Endometrial microvascular endothelial cells (primary cell): Measurements from ENCODE around the gene RAI2. TPM values are rescaled to one million over a fixed set of nuclear protein-coding genes. Genes with fewer than 3 reads are reported as not detected.

Experiments used
- in situ Hi-C: cut with HindIII; loops from 2 replicates; pipeline ENCODE4 v1.10.0; 2017; ENCODE audit warnings: low sequenced_read_pairs, low pct_unique_long_range_greater_than_20kb; ENCODE audit errors: inconsistent ontology term
- total RNA-seq: library from RNA; depleted of rRNA; stranded (reverse); fragments of >200 nt; gene quantifications from one replicate; pipeline ENCODE4 v1.2.3, GENCODE V29; 2015; ENCODE audit errors: inconsistent ontology term

RAI2 gene
- total RNA-seq, 1 donor from 2014 or later: 1.3 TPM

GRCh38 chrX:17833954-17834353, 27.1 kb downstream of the RAI2 start:
- in situ Hi-C loops: no loop called here

GRCh38 chrX:17831255-17831654, 29.8 kb downstream of the RAI2 start:
- in situ Hi-C loops: no loop called here

DNA sequence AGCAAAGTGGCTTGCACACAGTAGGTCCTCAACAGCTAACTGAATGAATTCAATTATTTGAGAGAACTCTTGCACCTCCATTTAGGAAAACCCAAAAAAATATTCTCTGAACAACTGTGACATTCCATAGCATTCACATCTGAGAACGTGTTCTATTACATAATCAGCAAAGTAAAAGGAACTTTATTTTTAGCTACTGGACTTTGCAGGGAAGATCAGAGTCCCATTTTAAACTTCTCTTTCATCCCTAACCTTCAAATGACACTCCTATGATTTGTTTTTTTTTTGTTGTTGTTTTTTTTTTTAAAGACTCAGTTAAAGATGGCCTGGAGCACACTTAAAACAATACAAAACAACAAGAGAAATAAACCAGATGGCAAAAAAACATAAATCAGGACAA, 30.9 kb downstream of the RAI2 start:
- in situ Hi-C loops: no loop called here

GRCh38 chrX:17829566-17829965, 31.5 kb downstream of the RAI2 start:
- in situ Hi-C loops: no loop called here

DNA sequence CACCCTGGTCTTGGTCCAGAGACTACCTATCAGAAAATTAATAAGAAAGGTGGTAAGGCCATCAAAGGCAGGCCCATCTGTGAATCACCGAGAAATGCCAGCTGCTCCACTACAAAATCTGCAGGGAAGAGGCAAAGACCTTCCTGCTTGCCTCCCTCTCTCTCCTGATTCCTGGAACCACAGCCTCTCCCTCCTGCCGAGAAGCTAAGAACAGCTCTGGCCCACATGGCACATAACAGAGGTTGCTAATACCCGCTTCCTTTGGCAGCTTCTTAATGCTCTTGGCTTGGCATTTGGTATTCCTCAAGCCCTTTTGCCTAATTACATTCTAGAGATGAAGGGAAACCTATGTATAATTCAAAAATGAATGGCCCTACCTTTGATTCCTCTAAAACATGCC, 32.9 kb downstream of the RAI2 start:
- in situ Hi-C loops: no loop called here

DNA sequence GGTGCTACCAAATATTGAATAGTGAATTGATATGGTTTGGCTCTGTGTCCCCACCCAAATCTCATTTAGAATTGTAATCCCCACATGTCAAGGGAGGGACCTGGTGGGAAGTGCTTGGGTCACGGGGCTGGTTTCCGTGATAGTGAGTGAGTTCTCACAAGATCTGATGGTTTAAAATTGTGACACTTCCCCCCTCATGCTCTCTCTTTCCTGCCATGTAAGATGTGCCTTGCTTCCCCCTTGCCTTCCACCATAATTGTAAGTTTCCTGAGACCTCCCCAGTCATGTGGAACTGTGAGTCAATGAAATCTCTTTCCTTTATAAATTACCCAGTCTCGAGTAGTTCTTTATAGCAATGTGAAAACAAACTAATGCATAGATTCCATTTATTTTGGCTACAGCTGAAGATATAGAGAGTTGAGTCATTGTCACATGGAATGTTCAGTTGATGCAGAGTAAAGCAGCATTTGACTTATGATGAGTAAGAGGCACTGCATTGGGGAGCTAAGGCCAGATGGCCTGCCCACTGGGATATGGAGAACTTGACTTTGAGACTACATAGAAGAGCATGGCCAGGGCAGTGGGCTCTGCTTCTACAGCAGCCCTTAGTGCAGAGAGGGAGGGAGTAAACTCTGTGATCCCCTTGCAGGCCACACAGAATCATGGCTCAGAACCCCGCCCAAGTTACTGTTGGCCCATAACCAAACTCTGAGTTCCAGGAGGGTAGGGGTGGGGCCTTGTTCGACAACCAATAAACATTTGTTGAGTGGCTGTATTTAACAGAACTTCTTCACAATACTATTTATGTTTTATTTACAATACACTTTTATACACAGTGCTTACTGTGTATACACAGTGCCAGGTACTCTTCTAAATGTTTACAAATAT, 34.2 kb downstream of the RAI2 start:
- in situ Hi-C loops: no loop called here

DNA sequence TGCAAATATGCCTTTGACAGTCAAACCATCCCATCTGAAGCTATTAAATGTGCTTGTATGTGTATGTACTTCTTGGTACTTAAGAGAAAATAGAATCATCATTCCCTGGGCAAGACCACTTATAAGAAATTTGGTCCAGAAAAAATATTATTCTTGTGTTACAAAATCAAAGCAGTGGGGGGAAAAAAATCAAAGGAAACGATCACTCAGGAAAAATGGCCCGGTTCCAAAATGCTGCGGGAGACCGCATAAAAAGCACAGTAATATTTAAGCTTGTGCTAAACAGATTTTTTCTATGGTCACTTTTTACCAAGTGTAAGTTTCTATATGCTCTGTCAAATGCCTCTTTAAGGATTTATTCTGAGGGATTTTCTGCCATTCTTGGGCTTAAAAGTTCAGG, 36.1 kb downstream of the RAI2 start:
- in situ Hi-C loops: no loop called here

DNA sequence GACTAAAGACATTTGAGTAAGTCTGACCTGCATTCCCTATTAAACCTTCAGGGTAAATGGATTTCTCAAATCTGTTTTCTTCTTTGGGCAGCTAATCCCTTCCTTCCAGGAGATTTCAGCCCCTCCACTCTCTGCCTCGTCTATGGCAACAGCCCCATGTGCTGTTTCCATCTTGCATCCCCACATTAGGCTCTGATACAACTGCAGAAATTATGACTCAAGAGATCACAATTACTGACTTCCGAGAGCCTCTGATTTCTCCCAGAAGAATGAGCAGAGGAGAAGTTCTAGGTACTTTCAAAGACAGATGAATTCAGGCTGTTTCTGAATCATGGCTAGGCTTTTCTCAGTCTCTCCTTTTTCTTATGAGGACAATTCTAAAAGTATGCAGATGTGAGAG, 38.7 kb downstream of the RAI2 start:
- in situ Hi-C loops: no loop called here

DNA sequence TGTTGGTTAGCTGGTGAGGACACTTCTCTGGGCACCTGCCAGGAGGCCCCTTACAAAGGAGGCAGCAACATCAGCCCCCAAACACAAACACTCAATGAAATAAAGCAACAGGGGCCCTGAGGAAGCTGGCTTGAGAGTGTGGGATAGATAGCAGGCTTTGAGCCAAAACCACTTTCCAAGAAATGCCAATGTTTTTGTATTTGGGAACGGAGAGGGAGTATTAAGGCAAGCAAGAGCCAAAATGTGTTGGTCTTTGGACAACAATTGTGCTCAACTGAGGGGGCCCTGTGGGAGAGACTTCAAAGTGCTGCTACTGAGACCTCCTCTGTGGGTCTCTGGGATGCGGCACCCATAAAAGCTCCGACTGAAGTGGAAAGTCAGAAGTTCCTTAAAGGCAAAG, 41.0 kb downstream of the RAI2 start:
- in situ Hi-C loops: no loop called here

DNA sequence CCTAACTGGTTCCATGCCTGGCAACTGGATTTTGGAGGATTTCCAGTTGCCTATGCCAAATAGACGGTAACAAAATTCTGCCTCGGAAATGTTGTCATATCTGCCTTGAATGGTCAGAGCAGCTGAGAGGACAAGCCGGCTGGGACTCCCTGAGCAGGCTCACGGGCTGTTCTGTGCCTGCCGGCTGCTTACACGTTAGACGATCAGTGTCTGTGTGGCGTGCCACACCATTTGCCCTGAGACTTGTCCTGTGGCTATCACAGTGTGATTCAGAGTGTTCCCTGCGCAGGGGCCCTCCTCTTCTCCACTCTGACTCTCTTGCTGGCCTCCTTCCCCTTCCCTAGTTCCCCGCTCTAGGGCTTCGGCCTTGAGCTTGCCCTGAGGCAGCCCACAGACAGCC, 42.4 kb downstream of the RAI2 start:
- in situ Hi-C loops: no loop called here

DNA sequence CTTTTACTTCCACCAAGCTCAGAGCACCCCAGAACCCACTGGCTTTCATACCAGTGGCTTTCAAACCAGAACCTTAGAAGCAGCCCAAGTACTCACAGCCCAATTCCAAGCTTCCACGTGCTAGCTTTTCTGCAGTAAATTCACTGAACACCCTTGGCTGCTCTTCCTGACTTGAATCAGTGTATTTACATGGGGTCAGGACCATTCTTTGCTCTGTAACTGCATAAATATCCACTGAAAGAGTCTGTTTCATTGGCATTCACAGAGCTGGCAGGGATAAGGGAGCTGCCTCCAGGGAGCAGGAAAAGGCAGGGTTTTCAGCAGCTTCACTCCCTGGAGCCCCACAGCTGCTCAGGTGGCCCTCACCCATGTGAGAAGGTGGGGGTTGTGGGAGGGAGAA, 43.8 kb downstream of the RAI2 start:
- in situ Hi-C loops: no loop called here

GRCh38 chrX:17814557-17814956, 46.5 kb downstream of the RAI2 start:
- in situ Hi-C loops: no loop called here

DNA sequence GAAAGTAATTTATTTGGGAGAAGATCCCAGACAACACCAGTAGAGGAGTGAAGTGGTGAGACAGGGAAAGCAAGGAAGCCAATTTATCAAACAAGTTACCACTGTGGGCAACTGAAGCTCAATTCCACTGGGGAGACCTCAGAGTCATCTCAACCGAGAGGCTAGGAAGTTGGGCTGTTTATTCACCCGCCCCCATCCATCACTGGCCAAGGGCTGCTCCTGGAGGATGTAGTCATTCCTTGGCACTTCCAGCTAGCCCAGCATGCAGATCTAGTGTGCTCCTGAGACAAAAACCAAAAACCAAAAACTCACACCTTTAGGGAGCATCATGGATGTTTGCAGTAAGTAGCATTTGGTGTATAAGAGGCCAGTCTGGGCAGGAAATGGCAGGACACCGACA, 47.0 kb downstream of the RAI2 start:
- in situ Hi-C loops: no loop called here

DNA sequence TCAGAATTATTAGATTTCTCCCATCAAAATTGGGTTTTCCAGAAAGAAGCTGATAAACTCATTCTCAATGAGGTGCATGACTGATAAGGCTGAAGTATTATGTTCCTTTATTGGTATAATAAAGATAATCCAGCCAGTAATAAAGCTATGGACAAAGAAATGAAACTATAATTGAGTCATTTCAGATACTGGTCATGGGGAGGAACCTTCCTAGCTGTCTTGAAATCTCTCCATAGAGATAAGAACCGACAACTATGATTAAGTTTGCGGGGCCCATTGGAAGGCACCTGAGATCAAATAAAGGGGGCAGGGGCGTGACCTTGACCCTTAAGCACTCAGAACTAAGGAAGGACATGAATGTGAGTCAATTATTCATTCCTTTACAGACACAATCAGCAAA, 47.8 kb downstream of the RAI2 start:
- in situ Hi-C loops: no loop called here

DNA sequence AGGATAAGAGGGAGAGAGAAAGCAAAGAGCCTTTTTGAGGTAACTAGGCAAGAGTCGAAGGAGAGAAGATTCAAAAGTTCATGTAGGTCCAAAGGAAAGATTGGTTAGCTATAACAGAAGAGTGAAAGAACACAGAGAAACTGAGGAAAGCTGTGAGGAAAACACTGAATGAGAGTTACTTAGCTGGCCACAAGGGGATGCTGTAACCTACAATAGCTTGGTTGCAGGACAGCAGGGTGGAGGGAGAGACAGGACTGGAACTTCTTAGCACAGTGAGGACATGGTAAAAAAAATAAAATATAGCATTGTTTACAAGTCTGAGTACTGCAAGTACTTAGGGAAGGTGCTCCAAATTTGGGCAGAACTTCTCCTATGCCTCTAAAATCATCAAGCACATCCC, 48.3 kb downstream of the RAI2 start:
- in situ Hi-C loops: no loop called here

DNA sequence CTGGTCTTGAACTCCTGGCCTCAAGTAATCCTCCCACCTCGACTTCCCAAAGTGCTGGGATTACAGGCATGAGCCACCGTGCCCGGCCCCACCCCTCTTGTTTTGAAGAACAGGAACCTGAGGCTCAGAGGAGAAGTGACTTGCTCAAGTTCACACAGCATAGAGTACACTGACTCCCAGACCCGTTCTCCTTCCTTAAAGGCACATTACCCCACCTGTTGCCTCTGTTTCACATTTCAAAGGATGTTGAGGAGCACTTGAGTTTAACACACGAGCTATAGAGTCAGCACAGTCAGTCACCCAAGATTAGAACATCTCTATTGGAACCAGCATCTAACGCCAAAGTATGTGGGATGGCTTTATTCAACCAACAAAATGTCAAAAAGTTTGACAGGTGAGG, 51.1 kb downstream of the RAI2 start:
- in situ Hi-C loops: no loop called here

GRCh38 chrX:17809273-17809672, 51.8 kb downstream of the RAI2 start:
- in situ Hi-C loops: no loop called here

DNA sequence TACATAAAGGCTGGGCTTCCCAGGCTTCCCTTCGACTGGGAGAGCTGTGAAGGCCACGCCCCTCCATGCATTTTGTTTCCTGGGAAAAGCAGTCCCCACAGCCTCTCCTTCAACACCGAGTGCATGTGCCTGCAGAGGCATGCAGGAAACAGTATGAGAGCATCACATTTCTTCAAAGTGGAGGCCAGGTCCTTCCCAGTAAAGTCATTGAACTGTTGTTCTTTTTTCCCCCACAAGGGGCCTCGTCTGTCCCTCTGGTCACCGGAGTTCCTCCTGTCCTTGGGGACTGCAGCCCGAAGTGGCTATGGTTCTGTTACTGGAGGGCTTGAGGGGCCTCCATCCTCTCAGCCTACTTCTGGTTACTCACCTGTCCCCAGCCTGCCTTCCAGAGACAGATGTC, 56.0 kb downstream of the RAI2 start:
- in situ Hi-C loops: no loop called here

DNA sequence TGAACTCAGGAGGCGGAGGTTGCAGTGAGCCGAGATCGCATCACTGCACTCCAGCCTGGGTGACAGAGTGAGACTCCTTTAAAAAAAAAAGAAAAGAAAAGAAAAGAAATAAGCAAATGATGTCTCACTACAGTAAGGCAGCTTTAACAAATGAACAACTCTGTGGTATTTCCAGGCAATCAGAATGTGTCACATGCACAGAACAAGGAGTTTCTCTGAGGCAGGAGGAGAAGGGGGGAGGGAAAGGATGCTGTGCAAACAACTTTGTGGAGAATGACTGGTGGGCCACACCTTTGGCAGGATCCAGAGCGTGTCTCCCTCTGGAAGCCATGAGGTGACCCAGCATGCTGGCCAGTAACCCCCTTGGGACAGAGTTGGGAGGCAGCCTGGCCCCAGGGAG, 57.6 kb downstream of the RAI2 start:
- in situ Hi-C loops: no loop called here

- in situ Hi-C loops: no loop called here
Observed at GRCh38 chrX:17802756-17803155, 58.3 kb downstream of the RAI2 start.

DNA sequence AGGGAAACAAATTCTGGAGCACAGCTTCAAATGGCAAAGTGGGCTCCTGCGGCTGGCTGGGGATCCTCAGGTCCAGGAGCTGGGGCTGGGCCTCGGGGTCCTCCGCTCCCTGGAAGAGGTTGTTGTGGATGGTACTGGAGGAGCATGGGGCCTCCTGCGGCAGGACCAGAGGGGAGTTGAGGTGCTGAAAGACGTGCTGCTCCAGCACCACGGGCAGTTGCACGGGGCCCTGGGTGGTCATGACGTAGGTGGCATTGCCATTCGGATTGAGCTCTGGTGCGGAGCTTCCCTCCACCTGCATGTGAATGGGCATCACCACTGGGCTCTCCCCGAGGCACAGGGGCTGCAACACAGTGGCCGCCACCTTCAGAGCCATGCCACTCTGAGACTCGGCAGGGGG, 59.7 kb downstream of the RAI2 start:
- in situ Hi-C loops: no loop called here
